Uterus (tissue), 4 donors: Measurements from ENCODE around the gene DIDO1. TPM values are rescaled to one million over a fixed set of nuclear protein-coding genes. Genes with fewer than 3 reads are reported as not detected.

Source experiments
- DNase-seq, 2 donors: peaks; one replicate each; pipeline ENCODE4 v3.0.0-alpha.2; 2019 to 2020
- H3K27ac ChIP-seq, 2 donors: fragments of 200-600 bp; sonication (generic); 1 replicate in 1 of 2; 2 replicates in 1 of 2; pipeline ENCODE4 v1.5.1; 2016 to 2018
- H3K27me3 ChIP-seq, 2 donors: fragments of 200-600 bp; sonication (generic); one replicate each; pipeline ENCODE4 v1.5.1; 2018 to 2019; ENCODE audit warnings: control low read depth in 1 of 2
- H3K36me3 ChIP-seq, 2 donors: fragments of 200-600 bp; sonication (generic); one replicate each; pipeline ENCODE4 v1.5.1; 2019; ENCODE audit warnings: control low read depth in 1 of 2
- H3K4me1 ChIP-seq, 2 donors: fragments of 200-600 bp; sonication (generic); one replicate each; pipeline ENCODE4 v1.5.1; 2018 to 2019; ENCODE audit warnings: control low read depth in 1 of 2
- H3K4me3 ChIP-seq, 2 donors: fragments of 200-600 bp; sonication (generic); 1 replicate in 1 of 2; 2 replicates in 1 of 2; pipeline ENCODE4 v1.5.1; 2018 to 2019; ENCODE audit warnings: mild to moderate bottlenecking in 1 of 2
- H3K9me3 ChIP-seq, 2 donors: fragments of 200-600 bp; sonication (generic); one replicate each; pipeline ENCODE4 v1.5.1; 2019; ENCODE audit warnings: control low read depth in 1 of 2
- POLR2A ChIP-seq, 2 donors: fragments of 450-650 bp; IDR thresholded peaks; one replicate each; pipeline ENCODE4 v1.6.1; 2016; ENCODE audit warnings: antibody characterized with exemption in 2 of 2, mild to moderate bottlenecking in 1 of 2, moderate library complexity in 1 of 2
- intact Hi-C: fragments of 100-400 bp; cut with DNase I; formaldehyde crosslinking; loops from one replicate; pipeline ENCODE4 v1.15.1; 2023; ENCODE audit warnings: low total_unique reads
- total RNA-seq, 4 donors: library from RNA; depleted of rRNA in 3 of 4; stranded (reverse); fragments of >200 nt in 3 of 4; gene quantifications; one replicate each; pipeline versions ENCODE4 v1.1.0 to v1.2.4, GENCODE V29; 2014 to 2023
- TF ChIP-seq, protein P1 (sequence below), 4 experiments: fragments of 200-600 bp in 2 of 4; fragments of 450-650 bp in 2 of 4; sonication (generic) in 2 of 4; IDR thresholded peaks; one replicate each; pipeline ENCODE4 v1.5.1; 2016 to 2019; ENCODE audit warnings: antibody characterized with exemption in 4 of 4, mild to moderate bottlenecking in 2 of 4, moderate library complexity in 1 of 4
- donor health status: DM: yes; HTN: yes; CAD: no.

DIDO1 gene
- total RNA-seq, 4 donors from 2014 or later = 20.9 to 92.8 (median 78.8) TPM

DNA sequence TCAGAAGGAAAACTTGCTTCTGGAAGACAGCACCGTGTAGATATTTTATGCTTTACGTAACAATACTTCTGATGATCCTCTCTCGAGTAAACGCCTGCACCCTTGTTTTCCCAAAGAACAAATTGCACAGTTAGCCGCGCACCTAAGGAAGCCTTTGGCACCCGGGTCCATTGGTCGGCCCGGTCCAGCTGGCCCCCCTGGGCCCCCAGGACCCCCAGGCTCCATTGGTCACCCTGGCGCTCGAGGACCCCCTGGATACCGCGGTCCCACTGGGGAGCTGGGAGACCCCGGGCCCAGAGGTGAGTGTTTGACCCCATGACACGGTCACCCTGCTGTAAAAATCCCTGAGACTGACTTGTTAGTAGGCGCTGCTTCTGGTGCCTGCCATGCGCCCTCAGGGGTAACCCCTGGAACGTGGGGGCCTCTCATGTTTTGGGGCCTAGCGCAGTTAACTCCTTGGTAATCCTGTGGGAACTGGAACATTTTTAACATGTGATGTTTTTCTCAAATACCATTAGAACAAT is 89.3 kb downstream of the DIDO1 start:
- no peak overlapping the region for H3K27ac ChIP-seq
- TF ChIP-seq POLR2A (IDR thresholded peaks at IDR 0.05) = no peak
- TF ChIP-seq, protein P1, sequence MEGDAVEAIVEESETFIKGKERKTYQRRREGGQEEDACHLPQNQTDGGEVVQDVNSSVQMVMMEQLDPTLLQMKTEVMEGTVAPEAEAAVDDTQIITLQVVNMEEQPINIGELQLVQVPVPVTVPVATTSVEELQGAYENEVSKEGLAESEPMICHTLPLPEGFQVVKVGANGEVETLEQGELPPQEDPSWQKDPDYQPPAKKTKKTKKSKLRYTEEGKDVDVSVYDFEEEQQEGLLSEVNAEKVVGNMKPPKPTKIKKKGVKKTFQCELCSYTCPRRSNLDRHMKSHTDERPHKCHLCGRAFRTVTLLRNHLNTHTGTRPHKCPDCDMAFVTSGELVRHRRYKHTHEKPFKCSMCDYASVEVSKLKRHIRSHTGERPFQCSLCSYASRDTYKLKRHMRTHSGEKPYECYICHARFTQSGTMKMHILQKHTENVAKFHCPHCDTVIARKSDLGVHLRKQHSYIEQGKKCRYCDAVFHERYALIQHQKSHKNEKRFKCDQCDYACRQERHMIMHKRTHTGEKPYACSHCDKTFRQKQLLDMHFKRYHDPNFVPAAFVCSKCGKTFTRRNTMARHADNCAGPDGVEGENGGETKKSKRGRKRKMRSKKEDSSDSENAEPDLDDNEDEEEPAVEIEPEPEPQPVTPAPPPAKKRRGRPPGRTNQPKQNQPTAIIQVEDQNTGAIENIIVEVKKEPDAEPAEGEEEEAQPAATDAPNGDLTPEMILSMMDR (IDR thresholded peaks at IDR 0.05) = no peak

DNA sequence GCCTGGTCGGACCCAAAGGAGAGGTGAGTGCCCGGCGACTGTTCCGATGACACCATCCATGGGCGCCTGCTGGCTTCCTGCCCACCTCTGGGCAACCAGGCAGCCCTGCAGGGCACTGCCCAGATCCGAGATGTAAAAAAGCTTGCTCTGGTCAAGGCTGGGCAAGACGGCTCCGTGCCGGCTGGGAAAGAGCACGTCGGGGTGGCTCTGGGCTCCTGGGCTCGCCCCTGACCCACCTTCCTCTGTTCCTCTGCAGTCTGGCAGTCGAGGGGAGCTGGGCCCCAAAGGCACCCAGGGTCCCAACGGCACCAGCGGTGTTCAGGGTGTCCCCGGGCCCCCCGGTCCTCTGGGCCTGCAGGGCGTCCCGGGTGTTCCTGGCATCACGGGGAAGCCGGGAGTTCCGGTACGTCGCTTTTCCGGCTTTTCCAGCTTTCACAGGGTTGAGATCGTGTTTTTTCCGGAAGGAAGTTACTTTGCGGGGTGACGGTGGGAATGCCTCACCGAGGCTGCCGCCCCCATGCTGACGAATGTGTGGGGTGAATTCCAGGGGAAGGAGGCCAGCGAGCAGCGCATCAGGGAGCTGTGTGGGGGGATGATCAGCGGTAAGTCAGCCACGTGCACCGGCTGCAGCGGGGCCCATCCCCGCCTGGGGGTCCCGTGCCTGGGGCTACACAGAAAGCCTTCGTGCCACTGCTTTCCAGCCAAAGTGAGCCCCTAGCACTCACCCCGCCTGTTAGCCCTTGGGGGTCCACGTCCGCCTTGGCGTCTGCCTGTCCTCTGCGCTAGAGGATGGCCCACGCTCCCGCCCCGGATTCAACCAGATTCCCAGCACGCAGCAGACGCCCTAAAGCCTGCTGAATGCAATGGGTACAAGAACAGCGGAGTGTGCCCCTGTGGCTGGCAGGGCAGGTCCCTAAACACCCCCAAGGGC is 90.1 kb downstream of the DIDO1 start:
- DNase-seq = no peak
- Histone ChIP-seq H3K27me3 (no peaks in the 10 kb centered on the region), H3K4me3 (no peak overlapping the region), H3K9me3 (no peaks in the 10 kb centered on the region), H3K4me1 (no peaks in the 10 kb centered on the region), H3K36me3 (no peaks in the 10 kb centered on the region), H3K27ac (no peak overlapping the region)
- TF ChIP-seq, protein P1 (IDR thresholded peaks at IDR 0.05) = no peak
- TF ChIP-seq POLR2A (IDR thresholded peaks at IDR 0.05) = no peak
- intact Hi-C loops = no loop called here

More for the DNA sequence above, 89.3 kb downstream of the DIDO1 start:
- DNase-seq = no peak
- Histone ChIP-seq H3K4me1 (no peaks in the 10 kb centered on the region), H3K27me3 (no peaks in the 10 kb centered on the region), H3K36me3 (no peaks in the 10 kb centered on the region), H3K9me3 (no peaks in the 10 kb centered on the region), H3K4me3 (no peak overlapping the region)
- intact Hi-C loops = no loop called here

DNA sequence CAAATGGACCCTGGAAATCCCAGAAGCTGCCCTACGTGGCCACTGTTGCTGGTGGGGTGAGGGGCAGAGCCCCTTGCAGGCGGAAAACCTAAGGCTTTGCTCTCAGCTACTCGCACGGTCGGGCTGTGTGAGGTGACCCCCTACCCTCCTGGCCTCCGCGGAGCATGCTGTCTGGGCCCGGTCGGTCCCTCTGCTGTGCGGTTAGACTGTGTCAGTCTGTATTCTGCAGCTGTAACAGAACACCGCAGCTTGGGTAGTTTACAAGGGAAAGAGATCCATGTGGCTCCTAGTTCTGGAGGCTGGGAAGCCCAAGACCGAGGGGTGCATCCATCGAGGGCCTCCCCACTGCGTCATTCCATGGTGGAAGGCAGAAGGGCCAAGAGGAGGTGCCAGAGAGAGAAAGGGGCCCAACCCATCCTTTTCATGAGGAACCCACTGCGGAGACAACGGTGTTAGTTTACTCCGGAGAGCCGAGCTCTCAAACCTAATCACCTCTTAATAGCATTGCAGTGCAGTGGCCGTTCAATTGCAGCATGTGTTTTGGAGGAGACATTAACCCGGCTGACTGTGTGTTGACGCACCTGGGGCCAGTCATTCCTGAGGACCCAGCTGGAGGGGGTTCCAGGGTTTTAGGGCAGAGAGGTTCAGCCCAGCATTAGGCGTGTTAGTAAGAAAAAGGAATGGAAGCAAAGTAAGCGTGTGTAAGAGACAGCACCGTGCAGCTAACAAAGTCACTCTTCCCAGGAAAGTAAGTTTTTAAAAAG is 91.2 kb downstream of the DIDO1 start:
- Histone ChIP-seq H3K27ac (no peak overlapping the region), H3K4me3 (no peak overlapping the region), H3K36me3 (no peaks in the 10 kb centered on the region), H3K4me1 (no peaks in the 10 kb centered on the region), H3K9me3 (no peaks in the 10 kb centered on the region), H3K27me3 (no peaks in the 10 kb centered on the region)
- intact Hi-C loops = no loop called here
- TF ChIP-seq, protein P1 (IDR thresholded peaks at IDR 0.05) = no peak
- no peak for TF ChIP-seq POLR2A (IDR thresholded peaks at IDR 0.05)
- no peak for DNase-seq

DNA sequence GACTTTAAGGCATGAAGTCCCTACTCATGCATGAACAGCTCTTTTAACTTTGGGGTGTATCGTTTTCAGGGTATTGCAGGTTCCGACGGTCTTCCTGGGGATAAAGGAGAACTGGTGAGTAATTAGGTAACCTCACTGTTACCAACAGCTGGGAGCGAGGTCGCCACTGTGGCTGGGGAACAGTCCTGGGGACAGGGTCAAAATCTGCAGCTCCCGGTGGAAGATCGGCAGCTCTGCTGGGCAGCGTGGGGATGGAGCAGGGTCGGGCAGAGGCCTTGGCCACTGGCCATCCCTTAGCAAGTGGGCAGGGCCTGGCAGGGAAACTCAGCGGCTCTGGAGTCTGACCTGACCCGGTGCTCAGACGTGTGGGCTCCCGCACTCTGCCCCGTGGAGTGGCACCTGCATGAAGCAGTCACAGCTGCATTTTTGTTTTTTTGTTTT is 93.3 kb downstream of the DIDO1 start:
- H3K9me3 ChIP-seq = no peaks in the 10 kb centered on the region
- H3K27me3 ChIP-seq = no peaks in the 10 kb centered on the region
- H3K36me3 ChIP-seq = no peaks in the 10 kb centered on the region
- H3K27ac ChIP-seq = no peak overlapping the region
- intact Hi-C loops = no loop called here
- H3K4me3 ChIP-seq = no peak overlapping the region
- no peak for DNase-seq
- TF ChIP-seq, protein P1 (IDR thresholded peaks at IDR 0.05) = no peak
- TF ChIP-seq POLR2A (IDR thresholded peaks at IDR 0.05) = no peak
- no peaks in the 10 kb centered on the region for H3K4me1 ChIP-seq
